Measurements from ENCODE around the gene CIDEA. TPM values are rescaled to one million over a fixed set of nuclear protein-coding genes. Genes with fewer than 3 reads are reported as not detected.

CIDEA gene
- total RNA-seq, 1 experiment from 2014 or later: not detected

GRCh38 chr18:12271376-12272235 is 17.4 kb downstream of the CIDEA start:
- Histone ChIP-seq H3K4me3 (ENCODE audit: low read depth, low read length) (peak overlapping the region; percentile 44), H3K4me1 (no peaks in the 10 kb centered on the region), H3K27me3 (replicated peaks; ENCODE audit: control insufficient read depth, insufficient read depth, low read length) (no peaks in the 10 kb centered on the region), H3K9me3 (no peaks in the 10 kb centered on the region), H3K36me3 (ENCODE audit: control insufficient read depth, insufficient read depth, low read length) (no peaks in the 10 kb centered on the region)
- Mint-ChIP-seq H3K4me1 (ENCODE audit: low read depth, unreplicated experiment) (no peaks in the 10 kb centered on the region), H3K27ac (ENCODE audit: unreplicated experiment) (peak overlapping the region; percentile 56), H3K9me3 (ENCODE audit: unreplicated experiment) (no peaks in the 10 kb centered on the region), H3K36me3 (ENCODE audit: insufficient read depth, unreplicated experiment) (no peaks in the 10 kb centered on the region), H3K4me3 (ENCODE audit: unreplicated experiment) (peak overlapping the region; percentile 79), H3K27me3 (ENCODE audit: insufficient read depth, unreplicated experiment) (no peaks in the 10 kb centered on the region)
- DNase-seq: peak; percentile 81 to 88
- ChIA-PET CTCF (interaction anchor here (0.5 to 1.7 kb wide), 21 partner anchors 10 to 431 kb away, joined by 3 to 27 read pairs (median 5); partner anchors contain the start of gene AFG3L2), POLR2A (interaction anchor here (0.6 to 0.7 kb wide), 2 partner anchors 8 to 15 kb away, joined by 3 read pairs; no protein-coding TSS in a partner anchor)
- BruUV-seq (replicated peaks): no TSS peak
- TF ChIP-seq CTCF (IDR thresholded peaks at IDR 0.05; ENCODE audit: insufficient read depth in 1 of 2, low read depth in 1 of 2, low read length in 1 of 2, severe bottlenecking in 1 of 2, unreplicated experiment in 1 of 2): peak; percentile 80 to 84
- intact Hi-C loops (cut with micrococcal nuclease; ENCODE audit: unreplicated experiment): loop anchor here (1.0 kb wide), 1 partner anchor 57 kb away; no protein-coding TSS in a partner anchor

GRCh38 chr18:12274793-12275192 is 20.6 kb downstream of the CIDEA start:
- intact Hi-C loops (cut with micrococcal nuclease; ENCODE audit: unreplicated experiment): no loop called here
- Histone ChIP-seq H3K27me3 (replicated peaks; ENCODE audit: control insufficient read depth, insufficient read depth, low read length) (no peaks in the 10 kb centered on the region), H3K4me3 (ENCODE audit: low read depth, low read length) (no peak overlapping the region), H3K36me3 (ENCODE audit: control insufficient read depth, insufficient read depth, low read length) (no peaks in the 10 kb centered on the region), H3K4me1 (peaks cover 19% of the 10 kb centered on the region), H3K9me3 (no peaks in the 10 kb centered on the region)
- CTCF ChIA-PET: no interaction called here
- no peak overlapping the region for H3K4me3 Mint-ChIP-seq (ENCODE audit: unreplicated experiment)
- TF ChIP-seq CTCF (IDR thresholded peaks at IDR 0.05; ENCODE audit: insufficient read depth in 1 of 2, low read depth in 1 of 2, low read length in 1 of 2, severe bottlenecking in 1 of 2, unreplicated experiment in 1 of 2): no peak
- H3K27me3 Mint-ChIP-seq (ENCODE audit: insufficient read depth, unreplicated experiment): no peaks in the 10 kb centered on the region
- no peak for DNase-seq
- no peaks in the 10 kb centered on the region for H3K36me3 Mint-ChIP-seq (ENCODE audit: insufficient read depth, unreplicated experiment)
- no peaks in the 10 kb centered on the region for H3K9me3 Mint-ChIP-seq (ENCODE audit: unreplicated experiment)
- no TSS peak for BruUV-seq (replicated peaks)
- no peak overlapping the region for H3K27ac Mint-ChIP-seq (ENCODE audit: unreplicated experiment)
- POLR2A ChIA-PET: no interaction called here
- H3K4me1 Mint-ChIP-seq (ENCODE audit: low read depth, unreplicated experiment): peaks cover 8% of the 10 kb centered on the region

- Histone ChIP-seq H3K9me3 (no peaks in the 10 kb centered on the region), H3K4me3 (ENCODE audit: low read depth, low read length) (no peak overlapping the region), H3K4me1 (peaks cover 25% of the 10 kb centered on the region), H3K36me3 (ENCODE audit: control insufficient read depth, insufficient read depth, low read length) (no peaks in the 10 kb centered on the region), H3K27me3 (replicated peaks; ENCODE audit: control insufficient read depth, insufficient read depth, low read length) (no peaks in the 10 kb centered on the region)
- BruUV-seq (replicated peaks): no TSS peak
- Mint-ChIP-seq H3K27ac (ENCODE audit: unreplicated experiment) (no peak overlapping the region), H3K4me1 (ENCODE audit: low read depth, unreplicated experiment) (peaks cover 10% of the 10 kb centered on the region), H3K9me3 (ENCODE audit: unreplicated experiment) (no peaks in the 10 kb centered on the region), H3K27me3 (ENCODE audit: insufficient read depth, unreplicated experiment) (no peaks in the 10 kb centered on the region), H3K36me3 (ENCODE audit: insufficient read depth, unreplicated experiment) (no peaks in the 10 kb centered on the region), H3K4me3 (ENCODE audit: unreplicated experiment) (no peak overlapping the region)
- ChIA-PET CTCF (no interaction called here), POLR2A (no interaction called here)
- no peak for TF ChIP-seq CTCF (IDR thresholded peaks at IDR 0.05; ENCODE audit: insufficient read depth in 1 of 2, low read depth in 1 of 2, low read length in 1 of 2, severe bottlenecking in 1 of 2, unreplicated experiment in 1 of 2)
- DNase-seq: no peak
- intact Hi-C loops (cut with micrococcal nuclease; ENCODE audit: unreplicated experiment): no loop called here
Observed at GRCh38 chr18:12276736-12277554, 22.8 kb downstream of the CIDEA start.
